ENCODE data around the gene RBFOX1.

GRCh38 chr16:7534749-7535148 is 202.1 kb downstream of the RBFOX1 start:
- TF ChIP-seq EZH2 (IDR thresholded peaks at IDR 0.05) = no peak
- no peak for TF ChIP-seq POLR2AphosphoS5 (IDR thresholded peaks at IDR 0.05; ENCODE audit: borderline replicate concordance, low read depth, low read length)
- no peak for TF ChIP-seq FOXP2 (optimal IDR thresholded peaks at IDR 0.05; ENCODE audit: control extremely low read depth, extremely low read length, insufficient read depth)
